H1 (cell line): ENCODE results near the gene ACOT12. TPM values are rescaled to one million over a fixed set of nuclear protein-coding genes. Genes with fewer than 3 reads are reported as not detected.

Experiments used
- CBX5 ChIP-seq: fragments of 300-800, 300-1000 bp; sonication (generic); IDR thresholded peaks from 2 replicates; pipeline ENCODE4 v1.7.1; 2016; ENCODE audit warnings: antibody characterized with exemption, low read length, low read depth
- SAP30 ChIP-seq: fragments of 300-600 bp; sonication (generic); IDR thresholded peaks from 2 replicates; pipeline ENCODE4 v1.7.1; 2012; ENCODE audit warnings: low read length, moderate library complexity, mild to moderate bottlenecking, inconsistent platforms; ENCODE audit not compliant: insufficient read depth, insufficient replicate concordance
- polyA plus RNA-seq, 7 experiments: library from polyadenylated mRNA; depleted of rRNA in 3 of 7; stranded (reverse) in 5 of 7; unstranded in 2 of 7; fragments of >200 nt in 5 of 7; fragments of 200-250 nt in 2 of 7; gene quantifications; 1 replicate in 5 of 7; 2 replicates in 1 of 7; 4 replicates in 1 of 7; pipeline versions ENCODE4 v1.2.1 to v1.2.3, GENCODE V29; 2011 to 2013; ENCODE audit warnings: missing spikeins in 2 of 7, mixed read lengths in 2 of 7
- total RNA-seq: library from RNA; stranded (reverse); fragmentation: NEBNext Ultra II Directional; extraction: Animal tissue kit (Norgen Biotek cat#: 25700); gene quantifications from 2 replicates; pipeline ENCODE4 v1.2.1, GENCODE V29; 2021

Gene ACOT12
- total and polyA plus RNA-seq, 2 of the 8 experiments (the other 6 are each of a cell fraction or from before 2014, with no cell fraction given): 0.29 TPM; not detected in 1

DNA sequence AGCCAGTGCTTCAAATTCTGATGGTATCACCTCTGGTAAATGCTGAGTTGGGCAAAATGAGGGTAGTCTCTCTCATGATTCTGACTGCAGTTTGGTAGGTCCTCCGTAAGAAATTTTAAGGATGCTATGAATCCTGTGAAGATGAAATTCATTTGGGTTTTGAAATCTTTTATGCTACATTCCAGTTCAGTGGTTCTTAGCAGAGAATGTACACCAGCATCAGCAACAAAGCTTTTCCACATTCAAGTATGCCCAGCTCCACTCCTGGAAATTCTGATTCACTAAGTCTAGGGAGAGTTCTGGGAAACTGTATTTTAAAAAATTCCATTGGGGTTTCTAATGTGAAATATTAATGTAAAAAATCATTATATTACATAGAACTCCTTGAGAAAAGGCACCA, 33.6 kb upstream of the ACOT12 start (continued):
- no peak for TF ChIP-seq SAP30
- no peak for TF ChIP-seq CBX5
